Upper lobe of left lung (tissue), 6 donors: ENCODE results near the gene ZBTB24. TPM values are rescaled to one million over a fixed set of nuclear protein-coding genes. Genes with fewer than 3 reads are reported as not detected.
A peak's percentile ranks its signal among the peaks of the same experiment; 100 is the strongest.

Experiments used
- ATAC-seq, 2 donors: fragments of 200-7000 bp; cut with Tn5 transposase; one replicate each; pipeline ENCODE4 v1.9.1; 2022; ENCODE audit warnings: mild to moderate bottlenecking in 2 of 2, moderate library complexity in 2 of 2; ENCODE audit not compliant: low FRiP score in 2 of 2
- DNase-seq, 2 donors: peaks; one replicate each; pipeline ENCODE4 v3.0.0-alpha.2; 2019 to 2020
- H3K27ac ChIP-seq, 4 donors: fragments of 200-600 bp; sonication (generic); one replicate each; pipeline ENCODE4 v1.5.1; 2016 to 2019
- H3K27me3 ChIP-seq, 4 donors: fragments of 200-600 bp; sonication (generic); one replicate each; pipeline ENCODE4 v1.5.1; 2017 to 2019
- H3K36me3 ChIP-seq, 4 donors: fragments of 200-600 bp; sonication (generic); one replicate each; pipeline ENCODE4 v1.5.1; 2016 to 2019
- H3K4me1 ChIP-seq, 4 donors: fragments of 200-600 bp; sonication (generic); one replicate each; pipeline ENCODE4 v1.5.1; 2018 to 2019
- H3K4me3 ChIP-seq, 4 donors: fragments of 200-600 bp; sonication (generic); one replicate each; pipeline ENCODE4 v1.5.1; 2017 to 2019; ENCODE audit warnings: mild to moderate bottlenecking in 2 of 4, moderate library complexity in 1 of 4
- H3K9me3 ChIP-seq, 4 donors: fragments of 200-600 bp; sonication (generic); one replicate each; pipeline ENCODE4 v1.5.1; 2018 to 2019
- EP300 ChIP-seq, 4 donors: sonication (generic); formaldehyde crosslinking; IDR thresholded peaks; one replicate each; pipeline ENCODE4 v1.5.1; 2017; ENCODE audit warnings: antibody characterized with exemption in 4 of 4, control low read depth in 2 of 4
- POLR2A ChIP-seq, 4 donors: fragments of 450-650 bp; IDR thresholded peaks; one replicate each; pipeline ENCODE4 v1.5.1; 2016 to 2017; ENCODE audit warnings: antibody characterized with exemption in 4 of 4, mild to moderate bottlenecking in 2 of 4
- POLR2AphosphoS5 ChIP-seq, 2 donors: sonication (generic); formaldehyde crosslinking; IDR thresholded peaks; one replicate each; pipeline ENCODE4 v1.5.1; 2017; ENCODE audit warnings: antibody characterized with exemption in 2 of 2
- WGBS, 2 donors: methylation state at CpG; one replicate each; pipeline ENCODE4 v1.1.5; 2017 to 2018; 5-methylcytosine and 5-hydroxymethylcytosine counted together
- total RNA-seq, 6 donors: library from RNA; depleted of rRNA in 4 of 6; stranded (reverse); fragments of >200 nt in 4 of 6; gene quantifications; one replicate each; pipeline versions ENCODE4 v1.1.0 to v1.2.1, GENCODE V29; 2016 to 2021
- TF ChIP-seq, protein P1 (sequence below), 6 experiments: fragments of 450-650 bp in 4 of 6; fragments of 200-600 bp in 2 of 6; sonication (generic) in 2 of 6; IDR thresholded peaks; one replicate each; pipeline ENCODE4 v1.5.1; 2016 to 2019; ENCODE audit warnings: antibody characterized with exemption in 6 of 6
- donor health status: DM: no; HTN: no; CAD: no; lungs with moderate emphysema.
- donor health status: DM: no; HTN: yes; CAD: no; lungs with severe emphysema.

Gene ZBTB24
- total RNA-seq, 6 donors from 2014 or later, result 5.1 to 14.9 (median 9.7) TPM

DNA sequence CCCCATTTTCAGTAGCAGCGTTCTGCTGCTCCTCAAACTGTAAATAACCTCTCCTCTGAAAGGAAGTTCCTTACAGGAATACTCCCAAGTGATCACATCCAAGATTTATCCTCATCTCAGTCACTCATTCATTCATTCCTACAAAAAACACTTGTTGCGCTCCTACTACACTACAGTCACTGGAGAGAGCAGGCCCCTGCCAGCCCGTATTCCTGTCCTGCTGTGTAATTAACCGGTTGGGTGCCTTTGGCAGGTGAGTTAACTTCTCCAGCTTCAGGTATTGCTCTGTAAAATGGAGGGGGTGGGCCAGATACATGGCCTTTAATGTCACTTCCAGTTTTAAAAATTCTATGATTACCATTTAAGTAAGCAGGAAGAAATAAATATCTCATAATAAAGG, 15.0 kb upstream of the ZBTB24 start:
- Histone ChIP-seq H3K27me3 (no peaks in the 10 kb centered on the region), H3K4me1 (no peaks in the 10 kb centered on the region), H3K27ac (no peak overlapping the region), H3K4me3 (no peak overlapping the region), H3K36me3 (no peaks in the 10 kb centered on the region), H3K9me3 (no peaks in the 10 kb centered on the region)
- ATAC-seq, result no peak
- no peak for DNase-seq
- TF ChIP-seq, protein P1, sequence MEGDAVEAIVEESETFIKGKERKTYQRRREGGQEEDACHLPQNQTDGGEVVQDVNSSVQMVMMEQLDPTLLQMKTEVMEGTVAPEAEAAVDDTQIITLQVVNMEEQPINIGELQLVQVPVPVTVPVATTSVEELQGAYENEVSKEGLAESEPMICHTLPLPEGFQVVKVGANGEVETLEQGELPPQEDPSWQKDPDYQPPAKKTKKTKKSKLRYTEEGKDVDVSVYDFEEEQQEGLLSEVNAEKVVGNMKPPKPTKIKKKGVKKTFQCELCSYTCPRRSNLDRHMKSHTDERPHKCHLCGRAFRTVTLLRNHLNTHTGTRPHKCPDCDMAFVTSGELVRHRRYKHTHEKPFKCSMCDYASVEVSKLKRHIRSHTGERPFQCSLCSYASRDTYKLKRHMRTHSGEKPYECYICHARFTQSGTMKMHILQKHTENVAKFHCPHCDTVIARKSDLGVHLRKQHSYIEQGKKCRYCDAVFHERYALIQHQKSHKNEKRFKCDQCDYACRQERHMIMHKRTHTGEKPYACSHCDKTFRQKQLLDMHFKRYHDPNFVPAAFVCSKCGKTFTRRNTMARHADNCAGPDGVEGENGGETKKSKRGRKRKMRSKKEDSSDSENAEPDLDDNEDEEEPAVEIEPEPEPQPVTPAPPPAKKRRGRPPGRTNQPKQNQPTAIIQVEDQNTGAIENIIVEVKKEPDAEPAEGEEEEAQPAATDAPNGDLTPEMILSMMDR (IDR thresholded peaks at IDR 0.05), result no peak
- TF ChIP-seq POLR2AphosphoS5 (IDR thresholded peaks at IDR 0.05) (no peak), POLR2A (IDR thresholded peaks at IDR 0.05) (no peak), EP300 (IDR thresholded peaks at IDR 0.05) (no peak)
- WGBS, 2 donors, result 82 to 93% methylated on average over 4 of the region's 4 CpGs

DNA sequence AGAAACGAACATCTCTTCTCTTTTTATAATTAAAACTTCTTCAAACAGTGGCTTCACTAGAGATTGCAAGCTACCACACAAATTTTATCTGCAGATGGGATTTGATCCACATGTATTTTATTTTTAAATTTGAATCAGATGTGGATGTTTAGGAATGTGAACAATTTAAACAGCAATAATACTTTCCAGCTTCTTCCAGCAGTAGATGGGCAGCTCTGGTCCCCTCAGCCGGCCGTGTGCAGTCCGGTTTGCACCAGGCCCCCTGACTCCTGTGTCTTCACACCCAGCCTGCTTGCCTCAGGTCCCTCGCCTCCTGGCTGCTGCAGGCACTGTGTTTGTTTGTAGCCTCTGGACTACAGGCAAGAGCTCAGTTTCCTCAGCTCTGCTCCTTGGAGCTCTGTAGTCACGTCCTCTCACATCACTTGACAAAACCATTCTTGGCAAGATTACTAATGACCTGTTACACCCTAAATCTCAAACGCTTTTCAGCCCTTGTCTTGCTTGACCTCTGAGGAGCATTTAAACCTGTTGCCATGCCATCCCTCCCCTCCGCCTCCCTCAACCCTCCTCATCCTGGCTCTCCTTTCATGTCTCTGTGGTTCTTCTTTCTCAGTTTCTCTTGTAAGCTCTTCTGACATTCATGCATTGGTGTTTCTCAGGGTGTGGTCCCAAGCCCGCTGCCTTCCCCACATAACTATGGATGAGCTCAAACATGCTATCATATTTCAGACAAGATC, 13.2 kb upstream of the ZBTB24 start:
- Histone ChIP-seq H3K9me3 (no peaks in the 10 kb centered on the region), H3K4me3 (no peak overlapping the region), H3K27ac (no peak overlapping the region), H3K36me3 (no peaks in the 10 kb centered on the region), H3K27me3 (no peaks in the 10 kb centered on the region), H3K4me1 (no peaks in the 10 kb centered on the region)
- no peak for DNase-seq
- ATAC-seq, result no peak
- TF ChIP-seq POLR2AphosphoS5 (IDR thresholded peaks at IDR 0.05) (no peak), POLR2A (IDR thresholded peaks at IDR 0.05) (no peak), EP300 (IDR thresholded peaks at IDR 0.05) (no peak)
- TF ChIP-seq, protein P1 (IDR thresholded peaks at IDR 0.05), result no peak
- WGBS, 2 donors, result 78 to 80% methylated on average over 9 of the region's 9 CpGs

DNA sequence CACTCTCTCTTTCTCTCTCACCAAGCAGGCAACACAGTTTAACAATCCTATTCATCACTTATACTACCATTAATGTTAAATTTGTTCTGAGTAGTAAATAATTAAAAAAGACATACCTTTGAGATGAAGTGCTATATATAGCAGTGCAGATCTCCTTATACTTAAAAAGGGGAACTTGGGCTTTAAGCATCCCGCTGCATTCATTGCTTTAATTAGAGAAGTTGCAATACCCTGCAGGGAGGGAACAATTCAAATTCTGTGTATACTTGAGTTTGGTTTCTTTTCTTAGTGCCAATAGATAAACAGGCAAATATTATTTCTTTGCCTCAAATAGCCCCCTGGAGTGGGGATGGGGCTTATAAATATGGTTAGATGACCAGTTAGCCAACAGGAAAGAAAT, 10.8 kb upstream of the ZBTB24 start:
- H3K36me3 ChIP-seq, result no peaks in the 10 kb centered on the region
- WGBS, 2 donors, result 61 to 84% methylated on average over 1 of the region's 1 CpG
- ATAC-seq (no peak), DNase-seq (no peak)
- TF ChIP-seq POLR2A (IDR thresholded peaks at IDR 0.05) (no peak), POLR2AphosphoS5 (IDR thresholded peaks at IDR 0.05) (no peak), EP300 (IDR thresholded peaks at IDR 0.05) (no peak)
- TF ChIP-seq, protein P1 (IDR thresholded peaks at IDR 0.05), result no peak
- H3K9me3 ChIP-seq, result no peaks in the 10 kb centered on the region
- no peaks in the 10 kb centered on the region for H3K27me3 ChIP-seq
- no peak overlapping the region for H3K4me3 ChIP-seq
- H3K4me1 ChIP-seq, result no peaks in the 10 kb centered on the region
- no peak overlapping the region for H3K27ac ChIP-seq

DNA sequence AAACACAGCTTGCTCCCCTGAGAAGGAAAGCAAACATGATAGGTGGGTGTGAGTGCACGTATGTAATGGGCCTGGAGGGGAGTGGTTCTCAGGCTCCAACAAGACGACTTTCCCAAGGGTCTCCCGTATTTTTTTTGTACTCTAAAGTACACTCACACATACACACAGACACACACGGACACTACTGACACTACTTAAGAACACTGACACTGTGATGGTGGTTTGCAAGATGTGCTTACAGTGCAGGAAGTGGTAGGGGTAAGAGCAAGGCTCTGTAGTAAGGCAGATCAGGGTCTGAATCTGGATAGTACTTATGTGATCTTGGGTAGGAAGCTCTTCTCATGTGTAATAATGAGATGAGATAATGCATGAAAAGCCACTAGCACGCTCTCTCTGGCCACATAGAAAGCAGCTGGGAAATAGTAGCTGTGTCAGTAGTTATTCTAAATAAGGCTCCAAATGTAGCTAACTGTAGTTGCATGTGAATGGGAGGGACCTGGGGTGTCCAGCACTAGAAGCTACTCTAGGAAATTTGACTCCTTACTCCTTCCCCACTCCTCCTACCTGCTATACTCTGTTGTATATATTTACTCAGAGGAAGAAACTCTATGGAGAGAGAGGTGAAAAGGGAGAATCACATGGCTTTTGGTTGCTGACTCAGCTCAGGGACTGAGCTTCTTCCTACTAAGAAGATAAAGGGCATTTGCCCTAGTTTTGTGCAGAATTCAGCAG, 8.4 kb upstream of the ZBTB24 start:
- ATAC-seq (peak; percentile 36 to 55), DNase-seq (no peak)
- Histone ChIP-seq H3K36me3 (no peaks in the 10 kb centered on the region), H3K27ac (no peak overlapping the region), H3K9me3 (no peaks in the 10 kb centered on the region), H3K4me1 (no peaks in the 10 kb centered on the region), H3K27me3 (no peaks in the 10 kb centered on the region), H3K4me3 (no peak overlapping the region)
- TF ChIP-seq POLR2AphosphoS5 (IDR thresholded peaks at IDR 0.05), result no peak
- TF ChIP-seq, protein P1 (IDR thresholded peaks at IDR 0.05), result no peak
- TF ChIP-seq POLR2A (IDR thresholded peaks at IDR 0.05), result no peak
- no peak for TF ChIP-seq EP300 (IDR thresholded peaks at IDR 0.05)
- 42 to 50% methylated on average over 5 of the region's 5 CpGs for WGBS, 2 donors
